Right lobe of liver (tissue), 6 donors: ENCODE data around the gene KIFC1. TPM values are rescaled to one million over a fixed set of nuclear protein-coding genes. Genes with fewer than 3 reads are reported as not detected.

Experiments used
- ATAC-seq, 4 donors: fragments of 200-7000 bp; cut with Tn5 transposase; one replicate each; pipeline ENCODE4 v1.9.1; 2020; ENCODE audit warnings: mild to moderate bottlenecking in 4 of 4, moderate library complexity in 4 of 4
- DNase-seq, 3 donors: peaks; one replicate each; pipeline ENCODE4 v3.0.0-alpha.2; 2020
- H3K27ac ChIP-seq, 3 donors: fragments of 200-600 bp; one replicate each; pipeline ENCODE4 v1.8.0; 2022
- H3K27me3 ChIP-seq, 2 donors: fragments of 200-600 bp; one replicate each; pipeline ENCODE4 v1.8.0; 2022
- H3K36me3 ChIP-seq, 4 donors: fragments of 200-600 bp; sonication (generic) in 1 of 4; one replicate each; pipeline versions ENCODE4 v1.5.1 to v1.8.0; 2017 to 2022; ENCODE audit warnings: control low read depth in 1 of 4
- H3K4me1 ChIP-seq, 4 donors: fragments of 200-600 bp; sonication (generic) in 1 of 4; one replicate each; pipeline versions ENCODE4 v1.5.1 to v1.8.0; 2017 to 2022; ENCODE audit warnings: control low read depth in 1 of 4
- H3K4me3 ChIP-seq, 3 donors: fragments of 200-600 bp; one replicate each; pipeline ENCODE4 v1.8.0; 2022
- H3K9me3 ChIP-seq, 4 donors: fragments of 200-600 bp; sonication (generic) in 1 of 4; one replicate each; pipeline versions ENCODE4 v1.5.1 to v1.8.0; 2017 to 2022; ENCODE audit warnings: control low read depth in 1 of 4
- CTCF ChIP-seq, 4 donors: fragments of 200-600 bp in 3 of 4; fragments of 450-650 bp in 1 of 4; IDR thresholded peaks; one replicate each; pipeline versions ENCODE4 v1.5.1 to v1.8.0; 2016 to 2022; ENCODE audit warnings: antibody characterized with exemption in 4 of 4, mild to moderate bottlenecking in 2 of 4
- POLR2A ChIP-seq: fragments of 450-650 bp; IDR thresholded peaks from one replicate; pipeline ENCODE4 v1.6.1; 2017; ENCODE audit warnings: antibody characterized with exemption, mild to moderate bottlenecking
- WGBS: methylation state at CpG from one replicate; pipeline ENCODE4 v1.1.6; 2018; ENCODE audit warnings: low coverage, low lambda C conversion rate; ENCODE audit not compliant: insufficient coverage; ENCODE audit errors: missing lambda C conversion rate; 5-methylcytosine and 5-hydroxymethylcytosine counted together
- intact Hi-C, 2 donors: fragments of 100-400 bp; cut with DNase I; formaldehyde crosslinking; loops; one replicate each; pipeline versions ENCODE4 v1.11.2 to v1.14.1; 2022
- total RNA-seq, 6 experiments: library from RNA; depleted of rRNA in 2 of 6; stranded (reverse); fragments of >200 nt in 2 of 6; fragmentation: NEBNext Ultra II Directional in 3 of 6; extraction: Animal tissue kit (Norgen Biotek cat#: 25700) in 3 of 6; gene quantifications; one replicate each; pipeline versions ENCODE4 v1.1.0 to v1.2.4, GENCODE V29; 2016 to 2023
- donor health status: DM: no; HTN: yes; CAD: no.
- donor health status: DM: no; HTN: no; CAD: no.
- donor health status: DM: no; HTN: no; CAD: no.
- donor health status: DM: no; HTN: yes; CAD: no.
- donor health status: DM: no; HTN: yes; CAD: no.

Gene KIFC1
- total RNA-seq, 6 experiments from 2014 or later = 0.29 to 4.4 (median 1.3) TPM; not detected in 1

- TF ChIP-seq CTCF (IDR thresholded peaks at IDR 0.05) = no peak
- ATAC-seq = no peak
- intact Hi-C loops = no loop called here
Observed at GRCh38 chr6:33442283-33442682, 50.7 kb downstream of the KIFC1 start.

GRCh38 chr6:33443025-33443424, 51.4 kb downstream of the KIFC1 start:
- ATAC-seq = no peak
- no peaks in the 10 kb centered on the region for H3K9me3 ChIP-seq
- H3K36me3 ChIP-seq = no peaks in the 10 kb centered on the region

More at GRCh38 chr6:33442283-33442682, 50.7 kb downstream of the KIFC1 start:
- Histone ChIP-seq H3K36me3 (no peaks in the 10 kb centered on the region), H3K4me3 (no peak overlapping the region), H3K27me3 (no peaks in the 10 kb centered on the region), H3K4me1 (no peaks in the 10 kb centered on the region), H3K9me3 (no peaks in the 10 kb centered on the region), H3K27ac (no peak overlapping the region)
- WGBS = 94% methylated on average over 5 of the region's 8 CpGs
- DNase-seq = no peak

GRCh38 chr6:33443619-33444504, 52.2 kb downstream of the KIFC1 start:
- DNase-seq = no peak
- TF ChIP-seq POLR2A = no peak
- TF ChIP-seq CTCF (IDR thresholded peaks at IDR 0.05) = no peak
- H3K27ac ChIP-seq = no peak overlapping the region
- no peaks in the 10 kb centered on the region for H3K9me3 ChIP-seq
- H3K4me1 ChIP-seq = no peaks in the 10 kb centered on the region
- H3K4me3 ChIP-seq = no peak overlapping the region
- WGBS = 98% methylated on average over 10 of the region's 18 CpGs
- intact Hi-C loops = no loop called here
- no peaks in the 10 kb centered on the region for H3K36me3 ChIP-seq
- H3K27me3 ChIP-seq = no peaks in the 10 kb centered on the region
- ATAC-seq = no peak

More at GRCh38 chr6:33443025-33443424, 51.4 kb downstream of the KIFC1 start:
- TF ChIP-seq CTCF (IDR thresholded peaks at IDR 0.05) = no peak
- no peak overlapping the region for H3K27ac ChIP-seq
- no peak overlapping the region for H3K4me3 ChIP-seq
- intact Hi-C loops = no loop called here
- no peaks in the 10 kb centered on the region for H3K27me3 ChIP-seq
- no peaks in the 10 kb centered on the region for H3K4me1 ChIP-seq
- no peak for DNase-seq
- WGBS = no CpG with 5 or more reads among the region's 17 CpGs

- Histone ChIP-seq H3K9me3 (no peaks in the 10 kb centered on the region), H3K4me3 (no peak overlapping the region), H3K4me1 (no peaks in the 10 kb centered on the region), H3K27ac (no peak overlapping the region), H3K27me3 (no peaks in the 10 kb centered on the region), H3K36me3 (no peaks in the 10 kb centered on the region)
- TF ChIP-seq POLR2A (no peak), CTCF (IDR thresholded peaks at IDR 0.05) (no peak)
- intact Hi-C loops = no loop called here
- WGBS = 60% methylated on average over 3 of the region's 3 CpGs
- peak in 1 of 4 donors; percentile 11 for ATAC-seq
- DNase-seq = no peak
Observed at GRCh38 chr6:33445119-33445603, 53.5 kb downstream of the KIFC1 start.
